ENCODE measurements around the gene HK2.
"Not testable (repeated sequence)": the region's sequence is repeated elsewhere in the genome, so short reads cannot be mapped to it uniquely, and the experiment has no call there.

- TF ChIP-seq CTCF (IDR thresholded peaks at IDR 0.05; ENCODE audit: insufficient read depth, low read depth, low read length); EZH2 (IDR thresholded peaks at IDR 0.05; ENCODE audit: insufficient read depth, low read length): not testable (repeated sequence)
Observed at GRCh38 chr2:74794878-74795277, 39.0 kb upstream of the HK2 start.
